SKM-1 treated with dmso at 0.1 percent for 144 hours (cell line): ENCODE measurements around the gene PHF20.
A peak's percentile ranks its signal among the peaks of the same experiment; 100 is the strongest.
"Not testable (repeated sequence)": the region's sequence is repeated elsewhere in the genome, so short reads cannot be mapped to it uniquely, and the experiment has no call there.

Experiments used
- DNase-seq: peaks from one replicate; lab custom pipeline; 2025; ENCODE audit not compliant: unreplicated experiment; lab: John Stamatoyannopoulos, UW

Gene PHF20

DNA sequence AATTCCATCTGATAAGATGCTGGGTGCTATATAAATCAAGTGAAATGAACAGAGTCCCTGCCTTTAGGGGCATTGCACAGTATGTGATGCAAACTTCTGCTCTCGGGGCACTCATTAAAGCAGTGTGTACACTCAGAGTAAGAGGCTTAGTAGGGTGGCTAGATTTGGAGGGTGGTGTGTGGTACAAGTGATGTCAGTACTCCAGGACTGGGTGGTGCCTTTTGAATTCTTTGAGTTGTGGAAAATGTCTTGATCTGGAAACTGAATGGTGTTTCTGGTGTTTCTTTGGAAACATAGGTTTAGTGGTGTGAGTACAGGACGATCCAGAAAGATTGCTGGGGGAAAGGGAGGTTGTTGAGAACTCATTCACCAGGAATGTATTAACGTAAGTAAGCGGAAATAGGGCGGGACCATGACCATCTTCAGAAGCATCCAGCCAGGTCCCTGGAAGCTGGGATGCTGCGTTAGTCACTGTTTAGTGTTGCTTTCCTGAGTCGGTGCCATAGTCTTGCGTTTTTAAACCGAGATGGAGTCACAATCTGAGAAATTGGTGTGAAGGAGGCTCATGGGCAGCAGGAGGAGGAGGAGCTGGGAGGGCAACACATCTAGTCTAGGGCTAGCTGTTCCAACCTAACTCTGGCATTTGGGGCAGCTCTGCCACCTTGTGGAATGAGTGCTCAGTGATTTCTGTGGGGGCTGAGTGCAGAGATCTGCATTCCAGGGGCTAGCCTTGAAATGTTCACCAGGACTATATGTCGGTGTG is 112.1 kb downstream of the PHF20 start:
- DNase-seq: peak; percentile 33

DNA sequence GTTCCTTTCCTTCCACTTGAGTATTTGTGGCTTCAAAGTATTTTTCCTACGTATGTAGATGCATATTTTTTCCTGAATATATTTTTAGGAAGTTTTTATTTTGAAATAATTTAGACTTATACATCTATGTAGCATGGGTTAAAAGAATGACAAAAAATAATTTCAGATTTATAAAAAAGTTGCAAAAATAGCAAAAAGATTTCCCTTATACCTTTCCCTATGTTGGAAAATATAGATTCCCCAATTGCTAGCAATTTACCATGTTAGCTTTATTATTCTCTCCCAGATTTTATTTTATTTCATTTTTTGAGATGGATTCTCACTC is 112.7 kb downstream of the PHF20 start:
- DNase-seq: no peak

DNA sequence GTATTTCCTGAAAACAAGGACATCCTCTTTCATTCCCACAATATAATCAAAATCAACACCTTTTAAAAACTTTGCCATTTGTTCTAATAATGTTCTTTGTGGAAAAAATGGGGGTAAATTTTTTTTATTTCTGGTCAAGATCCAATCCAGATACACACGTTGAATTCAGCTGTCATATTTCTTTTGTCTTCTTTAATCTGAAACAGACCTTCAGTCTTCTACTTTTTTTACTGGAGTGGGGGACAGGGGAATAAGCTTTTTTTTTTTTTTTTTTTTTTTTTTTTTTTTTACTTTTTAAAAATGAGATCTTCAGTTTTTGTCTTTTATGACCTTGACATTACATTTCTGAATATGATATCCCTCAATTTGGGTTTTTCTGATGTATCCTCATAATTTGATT is 113.4 kb downstream of the PHF20 start:
- no peak for DNase-seq

DNA sequence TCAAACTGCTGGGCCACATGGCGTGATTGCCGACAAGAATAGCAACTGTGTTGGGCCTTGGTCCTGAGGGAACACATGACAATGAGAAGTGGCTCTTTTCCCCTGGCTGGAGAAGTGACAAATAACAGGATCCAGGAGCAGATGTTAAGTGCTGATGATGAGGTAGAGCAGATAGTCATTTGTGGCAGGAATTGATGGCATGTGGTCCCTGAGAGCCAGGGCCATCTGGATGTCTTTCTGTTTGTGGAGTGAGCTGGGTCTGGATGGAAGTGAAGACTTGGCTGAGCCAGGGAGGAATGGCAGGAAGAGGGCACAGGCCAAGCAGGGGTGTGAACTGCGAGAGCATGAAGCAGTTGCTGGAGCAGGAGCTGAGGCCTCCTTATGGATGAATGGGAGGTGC is 114.7 kb downstream of the PHF20 start:
- DNase-seq: no peak

DNA sequence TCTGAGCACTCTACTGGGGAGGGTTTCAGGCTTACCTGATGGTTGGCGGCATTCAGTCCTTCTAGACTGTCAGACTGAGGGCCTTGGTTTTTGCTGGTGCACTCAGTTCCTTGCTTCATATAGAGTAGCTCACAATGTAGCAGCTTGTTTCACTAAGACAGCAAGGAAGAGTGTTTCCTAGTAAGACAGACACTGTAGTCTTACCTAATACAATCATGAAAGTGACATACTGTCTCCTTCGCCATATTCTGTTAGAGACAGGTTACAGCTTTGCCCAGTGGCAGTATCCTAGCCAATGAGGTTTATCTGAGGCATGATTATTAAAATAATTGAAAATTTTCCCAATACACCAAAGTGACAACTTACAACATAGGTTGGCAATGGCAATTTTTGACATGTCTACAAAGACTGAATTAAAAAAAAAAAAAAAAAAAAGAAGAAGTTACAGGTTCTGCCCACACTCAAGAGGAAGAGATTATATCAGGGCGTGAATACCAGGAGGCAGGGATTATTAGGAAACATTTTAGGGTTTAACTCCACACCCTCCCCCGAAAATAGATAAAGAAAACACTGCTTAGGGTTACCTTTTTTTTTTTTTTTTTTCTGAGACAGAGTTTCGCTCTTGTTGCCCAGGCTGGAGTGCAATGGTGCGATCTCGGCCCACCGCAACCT is 115.7 kb downstream of the PHF20 start:
- peak; percentile 27 for DNase-seq

DNA sequence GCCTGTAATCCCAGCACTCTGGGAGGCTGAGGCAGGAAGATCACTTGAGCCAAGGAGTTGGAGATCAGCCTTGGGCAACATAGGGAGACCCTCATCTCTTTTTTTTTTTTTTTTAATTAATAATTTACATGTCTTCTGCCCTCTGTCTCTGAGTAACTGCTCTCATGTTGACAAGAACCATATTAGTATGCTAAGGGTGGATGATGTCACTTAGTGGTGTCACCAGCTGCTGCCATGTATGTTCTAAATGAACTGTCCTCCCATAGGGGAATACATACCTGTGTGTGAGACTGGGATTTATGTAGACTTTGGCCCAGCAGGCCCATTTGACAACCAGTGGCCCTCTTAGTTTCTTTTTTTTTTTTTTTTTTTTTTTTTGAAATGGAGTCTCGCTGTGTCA is 116.8 kb downstream of the PHF20 start:
- no peak for DNase-seq

DNA sequence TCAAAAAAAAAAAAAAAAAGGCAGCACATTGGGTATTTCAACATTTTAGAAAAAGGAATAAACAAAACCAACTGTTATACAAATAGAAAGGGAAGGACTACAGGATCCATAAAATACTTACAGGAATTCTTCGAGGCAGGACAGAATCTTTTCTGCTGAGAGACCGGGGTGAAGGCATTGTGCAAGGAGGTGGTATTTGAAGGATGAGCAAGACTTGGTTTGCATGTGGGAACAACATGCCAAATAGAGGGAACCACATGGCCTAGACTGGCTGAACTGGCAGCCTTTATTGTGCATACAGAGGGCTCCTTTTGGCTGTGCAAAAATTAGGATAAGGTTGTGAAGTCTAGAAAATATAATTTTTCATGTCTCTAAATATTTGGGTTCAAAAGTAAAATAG is 119.6 kb downstream of the PHF20 start:
- DNase-seq: no peak

DNA sequence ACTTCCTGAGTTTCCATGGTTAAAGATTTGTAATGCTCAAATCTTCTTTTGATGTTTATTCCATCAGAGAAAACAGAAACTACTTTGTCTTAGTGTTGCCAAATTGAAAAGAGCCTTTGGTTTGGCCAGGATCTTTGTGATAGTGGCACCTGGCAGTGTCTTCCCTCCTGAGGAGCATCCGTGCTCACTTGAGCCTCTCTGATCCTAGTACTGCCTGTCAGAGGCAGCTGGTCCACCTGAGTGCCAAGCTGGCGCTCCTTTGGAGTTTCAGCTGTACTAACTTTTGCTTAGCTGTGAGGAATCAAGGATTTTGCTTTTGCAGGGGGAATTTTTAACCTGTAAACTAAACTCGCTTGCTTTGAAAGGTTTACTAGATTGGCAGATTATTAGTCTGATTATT is 121.1 kb downstream of the PHF20 start:
- DNase-seq: no peak

DNA sequence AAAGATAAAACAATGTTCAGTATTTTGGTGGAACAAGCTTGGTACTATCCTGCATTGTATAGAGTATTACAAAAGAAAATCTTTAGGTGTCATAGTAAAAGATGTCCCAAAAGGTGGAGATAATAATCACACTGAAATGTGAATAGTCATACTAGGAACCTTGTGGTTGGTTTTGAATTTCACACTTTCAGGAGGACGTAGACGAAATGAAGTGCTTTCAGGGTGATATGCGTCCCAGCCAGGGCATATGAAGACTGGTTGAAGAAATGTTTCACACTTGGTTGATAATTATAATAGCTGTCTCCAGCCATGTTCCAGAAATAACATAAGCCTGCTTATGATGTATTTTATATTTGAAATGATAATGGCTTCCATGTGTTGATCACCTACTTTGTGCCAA is 122.1 kb downstream of the PHF20 start:
- no peak for DNase-seq

DNA sequence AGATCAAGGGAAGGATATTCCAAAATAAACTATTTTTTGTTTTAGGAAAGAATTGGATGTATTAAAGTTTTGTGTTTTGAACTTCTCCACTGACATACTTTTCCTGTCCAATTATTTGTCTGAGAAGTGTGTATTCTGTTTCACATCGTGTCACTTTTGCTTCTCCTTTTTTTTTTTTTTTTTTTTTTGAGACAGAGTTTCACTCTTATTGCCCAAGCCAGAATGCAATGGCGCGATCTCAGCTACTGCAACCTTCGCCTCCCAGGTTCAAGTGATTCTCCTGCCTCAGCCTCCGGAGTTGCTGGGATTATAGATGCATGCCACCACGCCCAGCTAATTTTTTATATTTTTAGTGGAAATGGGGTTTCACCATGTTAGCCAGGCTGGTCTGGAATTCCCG is 123.7 kb downstream of the PHF20 start:
- DNase-seq: not testable (repeated sequence)

DNA sequence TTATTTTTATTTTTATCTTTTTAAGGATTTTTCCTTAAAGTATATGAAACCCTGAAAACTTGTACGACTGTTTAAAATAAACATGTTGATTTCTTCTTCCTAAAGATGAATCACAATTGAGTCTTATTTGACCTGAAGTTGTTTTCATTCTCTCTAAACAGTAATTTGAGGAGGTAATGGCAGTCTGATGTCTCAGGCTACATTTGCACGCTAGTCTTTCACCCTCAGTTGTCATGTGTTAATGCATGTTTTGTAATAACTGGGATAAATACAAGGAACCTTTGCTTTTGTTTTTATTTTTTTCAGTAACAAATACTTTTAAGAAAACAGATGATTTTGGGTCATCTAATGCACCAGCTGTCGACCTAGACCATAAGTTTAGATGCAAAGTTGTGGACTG is 127.2 kb downstream of the PHF20 start:
- no peak for DNase-seq

DNA sequence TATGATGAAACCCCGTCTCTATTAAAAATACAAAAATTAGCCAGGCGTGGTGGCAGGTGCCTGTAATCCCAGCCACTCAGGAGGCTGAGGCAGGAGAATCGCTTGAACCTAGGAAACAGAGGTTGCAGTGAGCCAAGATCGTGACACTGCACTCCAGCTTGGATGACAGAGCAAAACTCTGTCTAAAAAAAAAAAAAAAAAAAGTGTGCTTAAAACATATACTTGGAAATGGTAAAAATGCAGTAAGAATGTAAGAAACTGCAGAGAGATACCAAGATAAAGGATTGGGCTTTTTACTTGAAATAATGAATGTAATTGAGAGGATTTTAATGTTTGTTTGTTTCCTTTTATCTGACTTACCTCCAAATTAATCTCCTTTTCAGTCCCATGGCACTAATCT is 129.4 kb downstream of the PHF20 start:
- DNase-seq: not testable (repeated sequence)

DNA sequence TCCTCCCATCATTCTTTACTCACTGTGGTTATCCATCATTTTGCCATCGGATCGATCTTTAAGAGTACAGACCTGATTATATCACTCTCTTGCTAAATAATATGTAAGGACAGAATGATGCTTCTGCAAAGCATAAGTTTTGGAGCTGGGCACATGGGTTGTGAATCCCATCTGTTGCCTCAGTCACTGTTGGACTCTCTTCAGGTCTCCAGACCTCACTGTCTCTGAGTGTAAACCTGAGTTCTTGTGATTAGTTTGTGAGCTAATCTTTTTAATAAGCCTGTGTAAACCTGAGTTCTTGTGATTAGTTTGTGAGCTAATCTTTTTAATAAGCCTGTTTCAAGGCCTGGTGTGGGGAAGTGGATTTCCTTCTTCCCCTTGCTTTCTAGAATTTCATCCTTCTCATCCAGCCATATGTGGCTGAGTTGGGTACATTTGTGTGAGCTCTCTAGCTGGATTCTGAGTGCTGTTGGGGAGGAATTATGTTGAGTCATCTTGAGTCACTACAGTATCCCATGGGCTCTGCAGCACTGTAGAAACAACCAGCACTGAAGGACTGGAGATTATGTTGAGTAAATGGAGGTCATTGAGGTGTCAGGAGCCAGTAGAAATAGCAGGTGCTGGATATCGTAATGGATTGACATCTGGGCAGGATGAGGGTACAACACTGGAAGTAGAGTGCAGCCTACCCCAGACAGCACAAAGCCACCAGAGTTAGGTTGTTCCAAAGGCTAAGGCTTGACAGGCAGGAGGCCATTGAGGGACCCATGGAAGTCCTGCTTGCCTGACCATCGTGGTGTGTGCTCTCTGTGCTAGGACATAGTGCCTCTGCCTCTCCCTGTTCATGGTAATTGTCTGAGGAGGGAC is 130.1 kb downstream of the PHF20 start:
- DNase-seq: no peak

DNA sequence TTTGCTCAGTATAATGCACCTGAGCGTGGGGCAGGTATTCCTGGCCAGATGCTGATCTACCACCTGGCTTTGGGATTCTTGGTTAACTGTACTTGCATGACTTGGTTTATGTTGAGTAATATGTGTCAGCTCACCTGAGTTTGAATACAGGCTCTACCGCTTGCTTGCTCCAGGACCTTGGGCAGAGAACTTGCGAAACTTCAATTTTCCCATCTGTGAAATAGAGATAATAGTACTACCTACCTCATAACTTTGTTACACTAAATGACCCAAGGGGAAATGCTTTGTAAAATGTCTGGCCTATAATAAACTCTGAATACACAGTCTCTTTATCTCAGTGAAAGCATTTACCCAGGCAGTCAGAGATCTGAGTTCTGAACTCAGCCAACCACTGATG is 130.7 kb downstream of the PHF20 start:
- DNase-seq: no peak

DNA sequence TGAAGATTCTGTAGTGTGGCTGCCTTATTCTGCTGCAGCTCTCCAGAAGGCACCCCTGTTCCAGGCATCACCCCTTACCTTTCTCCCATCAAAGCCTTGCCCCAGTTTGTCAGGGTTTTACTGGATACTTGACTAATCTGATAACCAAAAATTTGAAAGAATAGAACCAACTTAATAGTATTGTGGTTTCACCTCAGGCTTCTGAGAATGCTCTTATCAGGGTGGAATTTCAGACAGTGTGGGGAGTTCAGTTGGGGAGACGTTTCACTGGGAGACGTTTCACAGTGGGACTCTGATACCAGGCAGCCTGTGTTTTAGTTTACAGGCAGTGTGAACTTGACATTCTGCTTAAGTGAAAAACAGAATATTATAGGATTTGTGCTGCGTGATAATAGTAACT is 132.0 kb downstream of the PHF20 start:
- no peak for DNase-seq

DNA sequence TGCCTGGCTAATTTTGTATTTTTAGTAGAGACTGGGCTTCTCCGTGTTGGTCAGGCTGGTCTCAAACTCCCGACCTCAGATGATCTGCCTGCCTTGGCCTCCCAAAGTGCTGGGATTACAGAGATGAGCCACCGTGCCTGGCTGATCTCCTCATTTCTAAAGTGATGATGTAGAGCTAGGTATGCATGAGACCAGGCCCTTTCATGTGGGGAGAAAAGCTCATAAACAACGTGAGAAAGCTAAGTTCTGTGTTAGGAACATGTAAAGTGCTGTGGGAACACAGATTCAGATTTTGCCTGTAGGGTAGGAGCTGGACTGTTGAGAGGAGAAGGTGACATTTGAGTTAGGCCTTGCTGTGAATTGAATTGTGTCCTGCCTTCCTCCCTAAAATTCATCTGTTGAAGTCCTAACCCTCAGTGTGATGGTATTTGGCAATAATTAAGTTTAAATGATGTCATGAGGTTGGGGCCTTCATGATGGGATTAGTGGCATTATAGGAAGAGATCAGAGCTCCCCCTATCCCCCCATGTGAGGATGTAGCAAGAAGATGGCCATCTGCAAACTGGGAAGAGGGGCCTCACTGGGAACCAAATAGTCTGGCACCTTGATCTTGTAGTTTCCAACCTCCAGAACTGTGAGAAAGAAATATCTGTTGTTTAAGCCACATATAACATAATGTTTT is 133.3 kb downstream of the PHF20 start:
- no peak for DNase-seq

DNA sequence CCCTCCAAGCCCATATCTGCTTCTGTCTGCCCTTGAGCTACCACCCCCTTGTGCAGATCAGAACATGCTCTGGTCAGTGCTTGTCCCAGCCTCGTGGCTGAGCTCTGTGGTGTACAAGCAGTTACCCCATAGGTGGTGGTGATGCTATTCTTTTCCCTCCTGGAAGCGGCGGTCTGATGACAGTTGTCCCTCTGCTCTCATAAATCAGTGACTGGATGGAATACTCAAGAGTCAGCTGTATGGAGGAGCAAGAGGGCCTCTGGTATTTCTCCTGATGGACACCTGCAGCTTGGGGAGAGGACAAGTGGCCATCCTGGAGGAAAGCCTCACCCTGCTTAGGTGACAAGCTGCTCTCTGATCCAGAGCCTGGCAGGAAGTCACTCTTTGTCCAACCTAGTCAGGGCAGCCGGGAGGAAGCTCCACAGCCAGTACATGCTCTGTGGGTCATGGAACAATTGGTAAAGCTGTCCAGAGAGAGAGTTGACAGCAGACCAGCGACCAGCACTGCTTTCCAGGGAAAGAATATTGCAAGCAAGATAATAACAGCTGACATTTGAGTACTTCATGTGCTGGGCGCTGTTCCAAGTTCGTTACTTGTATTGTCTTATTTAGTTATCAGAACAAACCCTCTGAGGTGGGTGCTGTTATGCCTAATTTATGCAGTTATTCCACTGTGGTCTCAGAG is 135.3 kb downstream of the PHF20 start:
- DNase-seq: no peak

DNA sequence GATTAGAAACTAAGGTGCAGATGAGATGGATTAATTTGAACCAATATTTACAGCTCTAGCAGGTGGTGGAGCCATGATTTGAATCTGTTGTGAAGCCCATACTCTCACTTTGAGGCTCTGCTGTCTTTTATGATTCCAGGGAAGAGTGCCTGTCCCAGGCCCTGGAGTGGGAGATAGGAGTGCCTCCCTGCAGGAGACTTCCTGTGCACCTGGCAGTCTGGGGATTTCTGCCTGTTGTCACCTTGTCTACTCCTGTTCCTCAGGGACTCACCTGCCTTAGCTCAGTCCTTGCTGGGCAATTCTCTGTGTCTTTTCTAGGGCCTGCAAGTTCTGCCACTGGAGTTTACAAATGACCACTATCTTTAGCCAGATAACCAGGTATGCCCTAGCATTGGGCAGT is 136.2 kb downstream of the PHF20 start:
- no peak for DNase-seq

DNA sequence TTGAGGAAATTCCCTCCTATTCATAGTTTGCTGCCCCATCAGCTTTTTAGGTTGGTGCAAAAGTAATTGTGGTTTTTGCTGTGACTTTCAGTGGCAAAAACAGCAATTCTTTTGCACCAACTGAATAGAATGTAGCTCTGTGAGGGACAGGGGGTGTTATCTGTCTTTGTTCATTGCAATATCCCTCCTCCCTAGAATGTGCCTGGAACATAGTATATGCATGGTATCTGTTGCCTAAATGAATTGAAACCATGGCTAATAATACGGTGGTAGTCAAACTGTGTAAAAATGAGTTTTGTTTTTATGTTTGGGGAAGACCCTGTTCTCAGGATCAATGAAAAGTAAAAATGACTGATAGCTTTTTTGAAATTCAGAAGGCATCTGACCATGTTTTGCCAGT is 137.4 kb downstream of the PHF20 start:
- no peak for DNase-seq

DNA sequence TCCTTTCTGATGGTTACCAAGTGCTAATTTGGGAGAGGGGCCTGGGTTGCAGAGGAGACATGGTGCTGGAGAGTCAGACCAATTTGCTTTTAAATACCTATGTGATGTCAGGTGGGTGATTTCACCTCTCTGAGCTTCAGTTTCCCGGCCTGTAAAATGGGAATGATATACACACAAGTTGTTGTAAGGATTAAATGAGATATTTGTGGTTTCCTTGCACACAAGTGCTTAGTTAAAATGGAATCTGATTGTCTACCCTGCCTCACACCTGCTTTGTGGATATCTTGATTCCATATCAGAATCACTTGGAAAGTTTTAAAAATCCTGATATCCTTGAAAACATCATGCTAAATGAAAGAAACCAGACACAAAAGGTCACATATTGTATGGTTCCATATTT is 138.0 kb downstream of the PHF20 start:
- no peak for DNase-seq

DNA sequence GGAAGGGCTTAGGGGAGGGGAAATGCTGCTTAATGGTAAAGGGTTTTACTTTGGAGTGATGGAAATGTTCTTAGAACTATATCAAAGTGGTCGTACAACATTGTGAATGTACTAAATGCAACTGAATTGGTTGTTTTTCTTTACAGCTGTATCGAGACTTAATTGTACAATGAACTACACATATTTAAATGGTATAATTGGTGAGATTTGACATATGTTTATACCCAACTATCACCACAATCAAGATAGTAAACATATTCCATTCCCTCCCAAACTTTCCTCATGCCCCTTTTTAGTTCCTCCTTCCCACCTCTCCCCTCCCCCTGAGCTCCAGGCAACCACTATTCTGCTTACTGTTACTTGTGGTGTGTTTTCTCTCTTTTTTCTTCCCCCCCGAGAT is 138.4 kb downstream of the PHF20 start:
- no peak for DNase-seq
